ENCODE results near the gene TMEM165.

DNA sequence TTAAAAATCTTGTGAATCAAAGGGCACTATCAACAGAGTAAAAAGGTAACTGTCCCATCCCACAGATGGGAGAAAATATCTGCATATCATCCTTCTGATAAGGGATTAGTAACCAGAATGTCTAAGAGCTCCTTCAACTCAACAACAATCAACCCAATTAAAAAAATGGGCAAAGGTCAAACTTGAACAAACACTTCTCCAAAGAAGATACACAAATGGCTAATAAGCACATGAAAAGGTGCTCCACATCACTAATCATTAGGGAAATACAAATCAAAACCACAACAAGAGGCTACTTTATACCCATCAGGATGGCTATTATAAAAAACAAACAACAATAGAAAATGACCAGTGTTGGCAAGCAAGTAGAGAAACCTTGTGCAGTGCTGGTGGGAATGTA is 43.3 kb downstream of the TMEM165 start:
- TF ChIP-seq, protein P1, sequence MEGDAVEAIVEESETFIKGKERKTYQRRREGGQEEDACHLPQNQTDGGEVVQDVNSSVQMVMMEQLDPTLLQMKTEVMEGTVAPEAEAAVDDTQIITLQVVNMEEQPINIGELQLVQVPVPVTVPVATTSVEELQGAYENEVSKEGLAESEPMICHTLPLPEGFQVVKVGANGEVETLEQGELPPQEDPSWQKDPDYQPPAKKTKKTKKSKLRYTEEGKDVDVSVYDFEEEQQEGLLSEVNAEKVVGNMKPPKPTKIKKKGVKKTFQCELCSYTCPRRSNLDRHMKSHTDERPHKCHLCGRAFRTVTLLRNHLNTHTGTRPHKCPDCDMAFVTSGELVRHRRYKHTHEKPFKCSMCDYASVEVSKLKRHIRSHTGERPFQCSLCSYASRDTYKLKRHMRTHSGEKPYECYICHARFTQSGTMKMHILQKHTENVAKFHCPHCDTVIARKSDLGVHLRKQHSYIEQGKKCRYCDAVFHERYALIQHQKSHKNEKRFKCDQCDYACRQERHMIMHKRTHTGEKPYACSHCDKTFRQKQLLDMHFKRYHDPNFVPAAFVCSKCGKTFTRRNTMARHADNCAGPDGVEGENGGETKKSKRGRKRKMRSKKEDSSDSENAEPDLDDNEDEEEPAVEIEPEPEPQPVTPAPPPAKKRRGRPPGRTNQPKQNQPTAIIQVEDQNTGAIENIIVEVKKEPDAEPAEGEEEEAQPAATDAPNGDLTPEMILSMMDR (IDR thresholded peaks at IDR 0.05): no peak
- TF ChIP-seq POLR2AphosphoS5 (IDR thresholded peaks at IDR 0.05) (no peak), POLR2A (IDR thresholded peaks at IDR 0.05) (no peak)

Data from transverse colon (tissue), 4 donors.